GM19463 (cell line): Measurements from ENCODE around the gene ALPP.
"Not testable (repeated sequence)": the region's sequence is repeated elsewhere in the genome, so short reads cannot be mapped to it uniquely, and the experiment has no call there.

Experiments used
- ATAC-seq: cut with Tn5 transposase; IDR thresholded peaks from one replicate; pipeline ENCODE4 v1.9.1; 2021; ENCODE audit warnings: mild to moderate bottlenecking, moderate library complexity; ENCODE audit not compliant: unreplicated experiment

Gene ALPP

GRCh38 chr2:232379610-232380590 is 1.3 kb downstream of the ALPP start:
- not testable (repeated sequence) for ATAC-seq

GRCh38 chr2:232381204-232382031 is 2.9 kb downstream of the ALPP start:
- ATAC-seq, result not testable (repeated sequence)

- ATAC-seq, result no peak
Observed at GRCh38 chr2:232382331-232383225, 4.0 kb downstream of the ALPP start.

- no peak for ATAC-seq
Observed at GRCh38 chr2:232384466-232384865, 5.9 kb downstream of the ALPP start.

GRCh38 chr2:232385058-232385457 is 6.5 kb downstream of the ALPP start:
- not testable (repeated sequence) for ATAC-seq

- ATAC-seq, result no peak
Observed at GRCh38 chr2:232385660-232386489, 7.3 kb downstream of the ALPP start.

GRCh38 chr2:232386490-232386739 is 7.9 kb downstream of the ALPP start:
- no peak for ATAC-seq

- no peak for ATAC-seq
Observed at GRCh38 chr2:232386740-232387450, 8.3 kb downstream of the ALPP start.

- no peak for ATAC-seq
Observed at GRCh38 chr2:232387451-232388171, 9.1 kb downstream of the ALPP start.

- no peak for ATAC-seq
Observed at GRCh38 chr2:232388324-232388891, 9.9 kb downstream of the ALPP start.

GRCh38 chr2:232389327-232389726 is 10.8 kb downstream of the ALPP start:
- no peak for ATAC-seq

- no peak for ATAC-seq
Observed at GRCh38 chr2:232390661-232391060, 12.1 kb downstream of the ALPP start.

- no peak for ATAC-seq
Observed at GRCh38 chr2:232393556-232393955, 15.0 kb downstream of the ALPP start.

- not testable (repeated sequence) for ATAC-seq
Observed at GRCh38 chr2:232394431-232394830, 15.9 kb downstream of the ALPP start.

- ATAC-seq, result no peak
Observed at GRCh38 chr2:232395586-232395985, 17.0 kb downstream of the ALPP start.

- no peak for ATAC-seq
Observed at GRCh38 chr2:232396683-232397082, 18.1 kb downstream of the ALPP start.

GRCh38 chr2:232398293-232399034 is 19.9 kb downstream of the ALPP start:
- no peak for ATAC-seq
